T-helper 9 cell (primary cell): Measurements from ENCODE around the gene ALOX15B.

Experiments
- DNase-seq: peaks from one replicate; pipeline ENCODE4 v3.0.0-alpha.2; 2020
- total RNA-seq, 2 donors: gene quantifications; one replicate each; lab custom pipeline; 2026; lab: John Stamatoyannopoulos, UW

Gene ALOX15B, protein sequence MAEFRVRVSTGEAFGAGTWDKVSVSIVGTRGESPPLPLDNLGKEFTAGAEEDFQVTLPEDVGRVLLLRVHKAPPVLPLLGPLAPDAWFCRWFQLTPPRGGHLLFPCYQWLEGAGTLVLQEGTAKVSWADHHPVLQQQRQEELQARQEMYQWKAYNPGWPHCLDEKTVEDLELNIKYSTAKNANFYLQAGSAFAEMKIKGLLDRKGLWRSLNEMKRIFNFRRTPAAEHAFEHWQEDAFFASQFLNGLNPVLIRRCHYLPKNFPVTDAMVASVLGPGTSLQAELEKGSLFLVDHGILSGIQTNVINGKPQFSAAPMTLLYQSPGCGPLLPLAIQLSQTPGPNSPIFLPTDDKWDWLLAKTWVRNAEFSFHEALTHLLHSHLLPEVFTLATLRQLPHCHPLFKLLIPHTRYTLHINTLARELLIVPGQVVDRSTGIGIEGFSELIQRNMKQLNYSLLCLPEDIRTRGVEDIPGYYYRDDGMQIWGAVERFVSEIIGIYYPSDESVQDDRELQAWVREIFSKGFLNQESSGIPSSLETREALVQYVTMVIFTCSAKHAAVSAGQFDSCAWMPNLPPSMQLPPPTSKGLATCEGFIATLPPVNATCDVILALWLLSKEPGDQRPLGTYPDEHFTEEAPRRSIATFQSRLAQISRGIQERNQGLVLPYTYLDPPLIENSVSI
- 0 reads per million in 2 donors for total RNA-seq

- no peak for DNase-seq
Observed at GRCh38 chr17:8038954-8039610, at the start of gene ALOX15B. ALOX15B (plus strand) TSS chr17:8039059; CDS start chr17:8039156, 97 bp downstream.

- peak; percentile 96 for DNase-seq
Observed at GRCh38 chr17:7989781-7990655, 48.8 kb upstream of the ALOX15B start.

- no peak for DNase-seq
Observed at GRCh38 chr17:7992516-7992915, 46.3 kb upstream of the ALOX15B start.

DNA sequence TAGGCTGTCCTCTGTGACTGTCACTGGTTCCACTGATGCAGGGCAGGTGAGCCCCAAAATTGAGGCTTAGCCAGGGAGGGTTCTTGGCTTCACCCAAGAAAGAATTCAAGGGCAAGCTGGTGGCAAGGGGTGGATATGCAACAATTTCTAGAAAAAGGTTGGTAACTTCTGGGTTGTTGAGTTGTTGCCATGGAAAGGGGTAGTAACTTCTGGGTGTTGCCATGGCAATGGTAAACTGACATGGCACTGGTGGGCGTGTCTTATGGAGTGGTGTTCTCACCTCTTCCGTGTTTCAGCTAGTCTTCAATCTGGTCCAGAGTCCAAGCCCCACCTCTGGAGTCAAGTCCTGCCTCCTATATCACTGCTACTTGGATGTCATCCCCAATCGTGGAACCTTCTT lies 45.9 kb upstream of the ALOX15B start:
- no peak for DNase-seq

DNA sequence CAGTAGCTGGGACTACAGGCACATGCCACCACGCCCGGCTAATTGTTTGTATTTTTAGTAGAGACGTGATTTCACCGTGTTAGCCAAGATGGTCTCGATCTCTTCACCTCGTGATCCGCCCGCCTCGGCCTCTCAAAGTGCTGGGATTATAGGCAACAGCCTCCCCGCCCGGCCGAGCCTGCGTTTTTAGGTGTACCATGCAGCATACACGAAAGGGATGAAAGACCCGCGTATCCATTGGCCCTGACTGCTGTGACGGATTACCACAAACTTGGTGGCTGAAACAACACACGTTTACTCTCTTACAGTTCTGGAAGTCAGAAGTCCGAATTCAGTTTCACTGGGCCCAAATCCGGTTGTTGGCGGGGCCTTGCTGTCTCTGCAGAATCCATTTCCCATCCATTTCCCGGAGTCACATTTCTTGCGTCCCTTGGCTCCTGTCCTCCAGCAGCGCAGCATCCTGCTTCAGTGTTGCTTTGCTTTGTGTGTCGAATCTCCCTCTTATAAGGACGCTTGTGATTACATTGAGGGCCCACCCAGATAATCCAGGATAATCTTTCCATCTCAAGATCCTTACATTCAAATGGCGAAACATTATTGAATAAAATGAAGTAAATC lies 44.8 kb upstream of the ALOX15B start:
- DNase-seq = no peak

DNA sequence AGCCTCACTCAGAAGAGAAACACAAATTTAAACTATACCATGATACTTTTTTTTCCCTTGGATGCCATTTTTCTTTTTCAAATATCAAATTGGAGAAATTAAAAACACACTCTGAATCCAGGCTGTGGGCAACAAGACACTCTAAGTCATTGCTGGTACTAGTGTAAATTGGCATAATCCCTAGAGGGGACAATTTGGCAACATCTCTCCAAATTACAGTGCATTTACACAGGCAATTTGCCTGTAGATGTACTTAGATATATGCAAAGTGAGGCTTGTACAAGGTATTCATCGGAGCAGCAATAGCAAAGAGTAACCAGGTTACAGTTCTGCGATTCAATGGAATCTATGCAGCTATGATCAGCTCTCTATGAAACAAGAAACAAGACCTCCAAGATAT lies 43.1 kb upstream of the ALOX15B start:
- DNase-seq = no peak

- DNase-seq = no peak
Observed at GRCh38 chr17:7997186-7997585, 41.7 kb upstream of the ALOX15B start.

DNA sequence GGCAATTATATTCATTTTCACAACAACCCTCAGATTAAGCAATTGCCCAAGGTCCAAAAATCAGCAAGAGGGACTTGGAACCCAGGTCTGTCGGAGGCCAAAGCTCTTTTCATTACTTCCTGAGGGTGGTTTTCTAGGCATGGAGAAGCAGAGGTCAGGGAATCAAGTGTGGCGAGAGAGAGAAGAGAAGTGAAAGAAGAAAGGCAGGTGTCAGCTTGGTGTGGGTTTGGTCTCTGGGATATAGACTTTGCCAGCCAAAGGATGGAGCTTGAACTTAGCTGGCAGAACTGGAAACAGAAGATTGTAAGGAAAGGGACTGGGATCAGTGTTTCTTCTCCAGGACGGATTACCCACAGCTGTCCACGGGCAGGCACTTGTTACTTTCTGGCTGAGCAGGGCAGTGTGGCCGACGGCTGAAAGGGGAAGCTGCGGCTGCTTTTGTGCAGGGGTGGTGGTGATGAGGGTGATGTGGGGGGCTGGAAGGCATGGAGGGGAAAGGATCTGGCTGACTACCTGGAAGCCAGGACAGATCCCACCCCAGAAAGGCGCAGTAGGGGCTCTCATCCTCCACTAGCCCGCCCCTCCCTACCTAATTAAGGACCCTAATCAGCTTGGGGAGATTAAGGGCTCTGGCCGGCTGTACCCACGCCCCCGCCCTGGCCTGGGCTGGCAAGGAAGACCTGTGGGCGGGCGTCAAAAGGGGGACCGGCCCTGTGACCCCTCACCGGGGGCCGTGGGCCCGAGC lies 36.7 kb upstream of the ALOX15B start, which contains the start of gene GUCY2D:
GUCY2D (plus strand) TSS at position 640 of the 745 bp plus-strand sequence. CDS start 433 bp downstream, outside the sequence.
- no peak for DNase-seq

GRCh38 chr17:8002721-8003593 lies 35.9 kb upstream of the ALOX15B start:
- no peak for DNase-seq

- no peak for DNase-seq
Observed at GRCh38 chr17:8003594-8004181, 35.2 kb upstream of the ALOX15B start.

DNA sequence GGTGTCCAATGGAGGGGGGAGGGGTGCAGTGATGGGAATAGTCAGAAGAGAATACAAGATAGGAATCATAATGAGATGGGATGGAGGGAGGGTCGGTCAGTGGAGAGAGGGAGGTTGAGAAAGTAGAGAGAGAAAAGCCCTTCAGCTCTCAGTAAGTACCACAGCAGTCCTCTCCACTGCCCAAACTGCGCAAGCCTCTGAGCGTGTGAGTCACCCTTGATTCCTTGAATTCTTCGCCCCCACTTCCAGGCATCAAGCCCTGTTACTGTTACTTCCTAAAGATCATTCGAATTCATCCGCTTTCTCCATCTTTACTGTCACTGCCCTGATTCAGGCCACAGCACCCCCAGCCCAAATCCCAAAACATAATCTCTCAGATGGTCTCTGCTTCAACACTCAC lies 34.0 kb upstream of the ALOX15B start:
- no peak for DNase-seq

- no peak for DNase-seq
Observed at GRCh38 chr17:8005357-8005756, 33.5 kb upstream of the ALOX15B start.

DNA sequence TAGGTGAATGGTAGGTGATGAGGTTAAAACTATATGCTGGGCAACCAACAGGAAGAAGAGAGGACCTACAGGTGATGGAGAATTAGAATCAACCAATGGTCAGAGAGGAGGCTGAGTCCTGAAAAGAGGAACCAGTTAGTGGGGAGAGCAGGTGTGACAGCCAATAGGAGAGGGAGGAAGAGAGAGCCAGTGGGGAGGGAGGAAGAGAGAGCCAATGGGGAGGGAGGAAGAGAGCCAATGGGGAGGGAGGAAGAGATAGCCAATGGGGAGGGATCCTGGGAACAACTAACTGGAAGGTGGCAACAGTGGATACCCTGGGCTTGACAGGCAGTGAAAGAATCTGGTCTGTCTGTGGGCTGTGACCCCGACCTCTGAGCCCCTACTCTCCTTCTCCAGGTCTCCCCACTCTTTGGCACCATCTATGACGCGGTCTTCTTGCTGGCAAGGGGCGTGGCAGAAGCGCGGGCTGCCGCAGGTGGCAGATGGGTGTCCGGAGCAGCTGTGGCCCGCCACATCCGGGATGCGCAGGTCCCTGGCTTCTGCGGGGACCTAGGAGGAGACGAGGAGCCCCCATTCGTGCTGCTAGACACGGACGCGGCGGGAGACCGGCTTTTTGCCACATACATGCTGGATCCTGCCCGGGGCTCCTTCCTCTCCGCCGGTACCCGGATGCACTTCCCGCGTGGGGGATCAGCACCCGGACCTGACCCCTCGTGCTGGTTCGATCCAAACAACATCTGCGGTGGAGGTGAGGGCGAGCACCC lies 32.7 kb upstream of the ALOX15B start:
- DNase-seq = no peak

GRCh38 chr17:8006836-8007680 lies 31.8 kb upstream of the ALOX15B start:
- no peak for DNase-seq

DNA sequence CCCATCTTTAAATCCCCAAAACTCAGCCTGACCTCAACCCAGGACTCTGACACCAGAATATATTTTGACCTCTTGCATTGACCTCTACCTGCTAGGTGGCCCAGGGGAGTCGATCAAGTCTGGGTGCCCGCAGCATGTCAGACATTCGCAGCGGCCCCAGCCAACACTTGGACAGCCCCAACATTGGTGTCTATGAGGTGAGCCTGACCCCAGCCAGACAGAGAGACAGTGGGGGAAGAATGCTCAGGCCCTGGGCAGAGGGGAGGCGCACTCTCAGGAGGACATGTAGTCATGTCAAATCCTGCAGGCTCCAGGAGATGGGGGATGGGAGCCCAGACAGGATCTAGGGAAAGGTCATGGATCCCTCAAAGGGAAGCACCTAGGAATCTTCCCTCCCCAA lies 31.0 kb upstream of the ALOX15B start:
- no peak for DNase-seq

DNA sequence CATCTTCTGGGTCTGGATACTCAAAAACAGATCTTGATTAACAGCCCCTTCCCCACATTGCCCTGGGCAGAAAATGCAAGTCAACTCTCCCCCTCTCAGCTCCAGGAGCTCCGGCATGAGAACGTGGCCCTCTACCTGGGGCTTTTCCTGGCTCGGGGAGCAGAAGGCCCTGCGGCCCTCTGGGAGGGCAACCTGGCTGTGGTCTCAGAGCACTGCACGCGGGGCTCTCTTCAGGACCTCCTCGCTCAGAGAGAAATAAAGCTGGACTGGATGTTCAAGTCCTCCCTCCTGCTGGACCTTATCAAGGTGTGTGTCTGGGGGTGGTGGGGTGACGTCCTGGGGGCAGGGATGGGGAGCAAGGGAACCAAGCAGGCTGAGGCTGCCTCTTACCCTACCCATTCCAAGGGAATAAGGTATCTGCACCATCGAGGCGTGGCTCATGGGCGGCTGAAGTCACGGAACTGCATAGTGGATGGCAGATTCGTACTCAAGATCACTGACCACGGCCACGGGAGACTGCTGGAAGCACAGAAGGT lies 26.7 kb upstream of the ALOX15B start:
- no peak for DNase-seq

GRCh38 chr17:8012996-8013640 lies 25.7 kb upstream of the ALOX15B start:
- no peak for DNase-seq
